Purkinje cell (primary cell): Measurements from ENCODE around the gene ZC3H12D. TPM values are rescaled to one million over a fixed set of nuclear protein-coding genes. Genes with fewer than 3 reads are reported as not detected.

Experiments used
- polyA plus RNA-seq: library from polyadenylated mRNA; unstranded; fragments of >200 nt; fragmentation: Nextera tagmentation; gene quantifications from 2 replicates; pipeline ENCODE4 v1.2.1, GENCODE V29; 2014

The ZC3H12D gene
- polyA plus RNA-seq = not detected in 2 replicates

GRCh38 chr6:149484733-149485700 lies at the start of gene ZC3H12D:
Gene ZC3H12D, minus strand, starts transcription at chr6:149485014. Its CDS starts 10,471 bp downstream, at chr6:149474543.

GRCh38 chr6:149400050-149400449 lies 84.8 kb downstream of the ZC3H12D start, which contains the start of gene SUMO4:
Gene SUMO4, plus strand, starts transcription at chr6:149400262. Its CDS starts 130 bp downstream, at chr6:149400392.

Other genes starting within 250 kb of the ZC3H12D start
- 11.0 and 15.2 TPM in 2 replicates for gene TAB2, start 167.3 kb downstream of the ZC3H12D start, polyA plus RNA-seq
- 2.7 TPM in 1 of 2 replicates, not detected in the other for gene SUMO4, start 84.8 kb downstream of the ZC3H12D start, polyA plus RNA-seq
- 36.9 and 55.7 TPM in 2 replicates for gene PPIL4, start 61.0 kb upstream of the ZC3H12D start, polyA plus RNA-seq
- gene GINM1, start 81.4 kb upstream of the ZC3H12D start, polyA plus RNA-seq = 10.2 and 12.9 TPM in 2 replicates
- gene KATNA1, start 163.7 kb upstream of the ZC3H12D start, polyA plus RNA-seq = 3.3 and 7.6 TPM in 2 replicates
- 5.4 and 8.0 TPM in 2 replicates for gene LATS1, start 233.1 kb upstream of the ZC3H12D start, polyA plus RNA-seq